ENCODE data around the gene PLEKHN1.
"Not testable (repeated sequence)": the region's sequence is repeated elsewhere in the genome, so short reads cannot be mapped to it uniquely, and the experiment has no call there.

PLEKHN1 gene

DNA sequence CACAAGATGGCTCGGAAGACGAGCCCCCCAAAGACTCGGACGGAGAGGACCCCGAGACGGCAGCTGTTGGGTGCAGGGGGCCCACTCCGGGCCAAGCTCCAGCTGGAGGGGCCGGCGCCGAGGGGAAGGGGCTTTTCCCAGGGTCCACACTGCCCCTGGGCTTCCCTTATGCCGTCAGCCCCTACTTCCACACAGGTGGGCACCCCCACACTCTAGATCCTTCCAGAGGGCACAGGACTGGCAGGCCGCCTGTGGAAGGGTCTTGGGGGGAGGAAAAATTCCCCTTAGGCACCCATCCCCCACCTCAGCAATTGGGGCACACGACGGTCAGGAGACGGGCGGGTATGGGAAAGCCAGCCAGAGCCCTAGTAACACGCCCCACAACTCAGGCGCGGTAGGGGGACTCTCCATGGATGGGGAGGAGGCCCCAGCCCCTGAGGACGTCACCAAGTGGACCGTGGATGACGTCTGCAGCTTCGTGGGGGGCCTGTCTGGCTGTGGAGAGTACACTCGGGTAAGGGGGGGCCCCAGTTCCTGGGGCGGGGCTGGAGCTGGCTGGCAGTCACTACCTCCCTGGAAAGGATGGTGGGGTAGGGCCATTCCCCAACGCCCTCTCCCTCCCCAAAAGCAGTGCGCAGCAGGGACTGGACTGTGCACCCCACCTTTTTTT, 23.3 kb upstream of the PLEKHN1 start:
- DNase-seq (ENCODE audit: low read depth), result no peak

DNA sequence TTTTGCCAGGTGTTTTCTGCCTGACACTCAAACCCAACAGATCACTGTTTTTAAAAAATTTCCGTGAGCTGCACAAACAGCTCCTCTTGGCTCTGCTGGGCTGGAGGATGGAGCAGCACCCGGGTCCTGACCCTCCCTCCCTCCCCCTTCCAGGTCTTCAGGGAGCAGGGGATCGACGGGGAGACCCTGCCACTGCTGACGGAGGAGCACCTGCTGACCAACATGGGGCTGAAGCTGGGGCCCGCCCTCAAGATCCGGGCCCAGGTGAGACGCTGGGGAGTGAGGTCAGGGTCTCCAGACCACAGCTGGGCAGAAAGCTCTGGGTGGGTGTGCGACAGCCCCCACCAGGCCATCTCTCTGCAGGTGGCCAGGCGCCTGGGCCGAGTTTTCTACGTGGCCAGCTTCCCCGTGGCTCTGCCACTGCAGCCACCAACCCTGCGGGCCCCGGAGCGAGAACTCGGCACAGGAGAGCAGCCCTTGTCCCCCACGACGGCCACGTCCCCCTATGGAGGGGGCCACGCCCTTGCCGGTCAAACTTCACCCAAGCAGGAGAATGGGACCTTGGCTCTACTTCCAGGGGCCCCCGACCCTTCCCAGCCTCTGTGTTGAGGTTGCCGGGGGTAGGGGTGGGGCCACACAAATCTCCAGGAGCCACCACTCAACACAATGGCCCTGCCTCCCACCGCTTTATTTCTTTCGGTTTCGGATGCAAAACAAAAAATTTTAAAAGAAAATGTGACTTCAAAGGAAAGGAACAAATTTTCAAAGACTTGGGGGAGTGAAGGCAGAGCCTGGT, 22.5 kb upstream of the PLEKHN1 start:
- DNase-seq (ENCODE audit: low read depth), result no peak

DNA sequence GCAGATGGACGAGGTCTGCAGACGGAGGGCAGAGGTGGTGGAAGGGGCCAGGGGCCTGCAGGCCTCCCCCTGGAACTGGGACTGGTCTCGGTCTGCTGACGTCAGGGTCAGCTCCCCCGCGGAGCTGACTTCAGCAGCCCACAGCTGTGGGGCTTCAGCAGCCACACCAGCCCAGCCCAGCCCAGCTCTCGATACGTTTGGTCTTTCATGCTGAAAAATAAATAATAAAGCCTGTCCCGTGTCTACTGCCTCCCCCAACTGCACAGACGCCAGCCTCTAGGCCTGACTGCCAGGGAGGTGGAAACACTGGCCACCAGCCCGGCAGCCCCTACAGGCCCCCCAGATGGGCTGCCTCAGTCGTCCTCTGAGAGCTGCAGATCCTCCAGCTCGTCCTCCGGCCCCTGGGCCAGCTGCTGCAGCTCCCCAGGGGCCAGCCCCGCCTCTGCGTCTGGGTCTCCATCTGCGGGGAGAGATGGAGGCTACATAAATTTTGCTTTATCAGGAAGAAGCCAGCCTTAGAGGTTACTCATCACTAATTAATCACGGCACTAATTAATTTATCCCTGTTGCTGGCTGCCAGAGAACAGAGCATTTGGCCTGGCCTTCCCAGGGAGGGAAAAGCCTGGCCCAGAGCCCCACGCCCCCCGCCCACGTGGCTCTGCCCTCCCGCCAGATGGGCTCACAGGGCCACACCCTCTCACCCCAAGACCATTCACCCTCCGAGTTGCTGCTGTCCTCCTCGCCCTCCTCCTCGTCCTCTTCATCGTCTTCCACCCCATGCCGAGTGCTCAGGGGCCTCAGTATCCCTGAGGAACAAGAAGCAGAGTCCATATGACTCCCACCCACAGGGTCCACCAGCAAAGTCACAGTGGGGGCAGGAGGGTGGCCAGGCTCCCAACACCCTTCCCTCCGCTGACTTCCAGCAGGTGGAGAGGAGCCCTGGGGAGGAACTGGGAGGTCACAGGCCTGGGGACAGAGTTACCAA, 21.6 kb upstream of the PLEKHN1 start:
- DNase-seq (ENCODE audit: low read depth), result no peak

DNA sequence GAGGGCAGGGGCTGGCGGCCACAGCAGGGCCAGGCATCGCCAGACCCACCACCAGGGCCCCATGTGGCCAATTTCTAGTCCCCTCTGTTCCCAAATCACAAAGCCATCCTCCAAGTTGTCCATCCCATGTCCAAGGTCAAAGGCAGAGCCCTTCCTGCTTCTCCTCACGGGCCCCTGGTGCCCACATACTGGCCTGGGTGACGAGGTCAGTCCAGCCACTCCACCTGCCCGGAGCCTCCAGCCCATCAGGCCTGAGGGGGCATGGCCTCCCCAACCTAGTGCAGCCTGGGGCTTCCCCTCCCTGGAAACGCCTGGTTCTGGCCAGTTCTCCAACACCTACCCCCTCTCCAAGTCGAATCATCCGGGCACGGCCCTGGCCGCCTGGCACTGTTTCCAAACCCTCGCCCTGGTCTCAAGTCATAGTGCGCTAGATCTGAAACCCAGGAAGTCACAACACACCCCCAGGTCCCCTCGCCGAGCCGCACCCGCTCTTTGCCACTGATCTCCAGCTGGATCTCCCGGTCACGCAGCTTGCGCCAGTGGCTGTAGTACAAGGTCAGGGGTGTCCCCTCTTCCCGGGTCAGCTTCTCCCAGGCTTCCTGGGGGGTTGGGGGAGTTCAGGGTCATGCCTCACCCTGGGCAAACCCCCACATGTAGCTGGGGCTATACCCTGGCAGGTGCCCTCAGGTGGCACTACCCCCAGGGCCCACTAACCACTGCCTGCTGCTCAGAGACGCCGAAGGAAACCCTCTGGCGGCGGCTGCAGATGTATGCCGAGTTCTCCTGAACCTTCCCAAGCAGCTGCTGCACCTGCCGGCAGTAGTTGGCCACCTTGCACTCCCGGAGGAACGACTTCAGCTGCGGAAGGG, 20.4 kb upstream of the PLEKHN1 start:
- DNase-seq (ENCODE audit: low read depth), result no peak

DNA sequence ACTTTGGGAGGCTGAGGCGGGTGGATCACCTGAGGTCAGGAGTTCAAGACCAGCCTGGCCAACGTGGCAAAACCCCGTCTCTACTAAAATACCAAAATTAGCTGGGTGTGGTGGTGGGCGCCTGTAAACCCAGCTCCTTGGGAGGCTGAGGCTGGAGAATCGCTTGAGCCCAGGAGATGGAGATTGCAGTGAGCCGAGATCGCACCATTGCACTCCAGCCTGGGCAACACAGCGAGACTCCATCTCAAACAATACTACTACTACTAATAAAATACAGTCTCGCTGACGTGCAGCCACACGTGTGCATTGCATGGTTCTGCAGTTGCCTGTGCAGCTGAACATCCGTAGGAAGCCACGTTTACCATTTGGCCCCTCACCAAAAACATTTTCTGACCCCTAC, 19.5 kb upstream of the PLEKHN1 start:
- not testable (repeated sequence) for DNase-seq (ENCODE audit: low read depth)

DNA sequence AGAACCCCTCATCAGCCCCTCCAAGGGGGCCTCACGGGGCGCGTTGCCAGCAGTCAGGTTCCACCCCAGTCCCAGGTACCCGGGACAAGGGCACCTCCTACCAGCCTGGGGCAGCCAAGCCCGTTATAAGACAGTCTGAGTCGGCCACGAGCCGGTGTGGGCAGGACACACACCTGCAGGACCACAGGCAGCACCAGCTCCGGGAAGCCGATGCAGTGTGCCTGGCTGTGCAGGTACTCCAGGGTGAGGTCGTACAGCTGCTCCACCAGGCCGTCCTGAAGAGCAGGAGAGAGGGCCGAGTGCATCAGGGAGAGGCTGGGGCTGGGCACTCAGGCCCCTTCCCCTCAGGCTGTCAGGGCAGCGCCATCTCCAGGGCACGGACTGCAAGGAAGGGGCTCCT, 18.3 kb upstream of the PLEKHN1 start:
- no peak for DNase-seq (ENCODE audit: low read depth)

DNA sequence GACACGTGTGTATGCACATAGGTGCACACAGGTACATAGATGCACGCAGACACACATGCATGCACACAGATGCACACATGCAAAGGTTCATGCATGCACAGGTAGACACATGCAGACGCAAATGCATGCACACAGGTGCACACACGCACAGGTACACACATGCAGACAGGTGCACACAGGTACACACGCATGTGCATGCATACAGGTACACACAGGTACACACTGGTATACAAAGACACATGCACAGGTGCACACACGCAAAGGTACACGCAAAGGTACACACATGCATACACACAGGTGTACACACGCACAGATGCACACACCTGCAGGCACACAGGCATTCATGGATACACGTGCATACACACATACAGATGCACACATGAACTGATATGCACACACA, 16.0 kb upstream of the PLEKHN1 start:
- no peak for DNase-seq (ENCODE audit: low read depth)

DNA sequence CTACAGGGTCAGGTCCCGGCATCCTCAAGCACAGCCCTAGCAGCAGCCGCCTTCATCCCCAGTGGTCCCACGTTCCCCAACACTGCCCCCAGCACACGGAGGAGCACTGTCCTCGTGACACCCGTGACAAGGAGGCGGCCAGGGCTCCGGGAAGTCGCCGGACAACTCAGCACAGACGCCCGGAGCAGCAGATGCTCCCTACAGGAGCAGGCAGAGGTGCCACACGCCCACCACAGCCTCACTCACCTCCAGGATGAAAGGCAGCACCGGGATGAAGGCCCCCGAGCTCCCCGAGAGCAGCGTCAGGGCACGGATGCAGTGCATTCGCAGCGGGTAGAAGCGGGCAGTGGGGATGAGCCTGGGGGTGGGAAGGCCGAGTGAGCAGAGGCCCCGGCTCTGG, 15.4 kb upstream of the PLEKHN1 start:
- DNase-seq (ENCODE audit: low read depth), result no peak

DNA sequence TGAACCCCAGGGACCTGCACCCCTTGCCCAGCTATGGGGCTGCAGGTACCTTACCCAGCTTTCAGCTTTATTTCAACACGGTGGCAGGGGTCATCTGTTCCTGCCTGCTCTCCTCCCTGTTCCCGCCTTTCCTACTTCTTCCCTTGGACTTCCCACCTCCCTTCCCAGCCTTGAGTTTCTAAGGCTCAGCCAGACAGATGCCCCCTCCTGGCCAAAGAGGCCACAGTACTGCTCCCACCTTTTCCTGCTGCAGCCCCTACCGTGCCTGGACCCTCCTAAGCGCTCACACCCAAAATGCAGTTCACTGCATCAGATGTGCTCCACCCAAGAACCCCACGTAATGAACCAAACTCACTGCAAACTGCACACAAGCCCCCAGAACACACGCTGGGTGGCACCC, 14.9 kb upstream of the PLEKHN1 start:
- DNase-seq (ENCODE audit: low read depth), result no peak

DNA sequence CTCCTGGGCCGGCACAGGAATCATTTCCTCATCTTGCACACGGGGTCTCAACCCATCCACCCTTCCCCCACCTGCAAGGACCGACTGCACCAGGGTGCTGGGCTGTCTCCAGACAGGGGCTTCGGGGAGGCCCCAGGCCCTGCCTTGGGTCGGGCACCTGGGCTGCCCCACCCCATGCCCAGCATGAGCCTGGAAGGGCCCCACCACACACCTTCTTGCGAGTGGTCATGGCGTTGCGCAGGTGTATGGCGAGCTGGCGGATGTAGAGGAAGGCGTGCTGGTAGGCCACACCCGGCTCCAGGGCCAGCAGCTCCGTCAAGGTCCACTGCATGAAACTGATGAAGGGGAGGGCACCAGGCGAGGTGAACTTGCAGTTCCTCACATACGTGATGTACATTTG, 14.1 kb upstream of the PLEKHN1 start:
- no peak for DNase-seq (ENCODE audit: low read depth)

DNA sequence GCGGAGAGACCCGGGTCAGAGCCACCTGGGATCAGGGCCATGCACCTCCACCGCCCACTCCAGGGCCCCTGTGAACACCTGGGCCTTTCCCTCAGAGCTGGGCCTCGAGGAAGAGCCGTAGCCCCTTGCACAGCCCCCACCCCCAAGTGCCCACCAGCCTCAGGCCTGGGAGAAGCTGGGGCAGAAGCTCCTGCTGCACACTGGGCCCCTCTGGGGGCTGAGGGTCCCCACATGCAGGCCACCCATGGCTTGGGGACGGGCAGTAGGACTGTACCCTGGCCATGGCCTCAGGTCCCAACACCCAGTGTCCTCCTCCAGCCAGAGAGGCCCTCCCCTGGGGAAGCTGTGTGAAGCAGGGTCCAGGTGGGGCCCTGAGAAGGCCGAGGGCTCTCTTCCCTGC, 13.7 kb upstream of the PLEKHN1 start:
- no peak for DNase-seq (ENCODE audit: low read depth)

DNA sequence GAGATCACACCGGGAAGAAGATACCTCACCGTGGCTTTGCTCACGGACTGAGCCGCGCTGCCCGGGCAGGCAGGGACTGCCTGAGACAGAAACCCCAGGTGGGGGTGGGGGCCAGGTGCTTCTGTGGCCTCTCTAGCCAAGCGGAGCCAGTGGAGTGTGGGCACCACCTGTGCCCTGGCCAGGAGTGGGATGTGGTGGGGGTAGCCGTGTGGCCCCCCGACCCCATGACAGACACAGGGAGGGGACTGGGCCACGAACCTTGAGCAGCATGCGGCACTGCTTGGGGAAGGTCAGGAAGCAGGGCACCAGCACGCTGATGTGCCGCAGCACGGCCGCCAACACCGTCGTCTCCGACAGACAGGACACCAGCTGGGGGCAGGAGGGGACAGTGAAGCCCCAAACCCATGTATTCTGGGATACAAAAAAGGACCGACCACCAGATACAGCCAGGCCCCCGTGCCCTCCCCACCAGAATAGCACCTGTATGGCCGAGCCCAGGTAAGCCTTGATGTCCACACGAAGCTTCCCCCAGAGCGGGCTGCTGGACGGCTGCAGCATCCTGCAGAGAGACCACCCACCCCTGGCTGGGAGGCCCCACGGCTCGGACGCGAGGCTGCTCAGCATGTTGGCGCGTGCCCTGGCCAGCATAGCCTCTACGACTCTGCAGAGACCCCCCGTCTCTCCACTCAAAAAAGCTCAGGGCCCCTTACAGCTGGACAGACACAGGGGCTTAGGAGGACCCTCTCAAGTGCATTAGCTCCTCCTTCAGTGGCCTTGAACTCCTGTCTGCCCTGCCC, 12.6 kb upstream of the PLEKHN1 start:
- DNase-seq (ENCODE audit: low read depth), result no peak

DNA sequence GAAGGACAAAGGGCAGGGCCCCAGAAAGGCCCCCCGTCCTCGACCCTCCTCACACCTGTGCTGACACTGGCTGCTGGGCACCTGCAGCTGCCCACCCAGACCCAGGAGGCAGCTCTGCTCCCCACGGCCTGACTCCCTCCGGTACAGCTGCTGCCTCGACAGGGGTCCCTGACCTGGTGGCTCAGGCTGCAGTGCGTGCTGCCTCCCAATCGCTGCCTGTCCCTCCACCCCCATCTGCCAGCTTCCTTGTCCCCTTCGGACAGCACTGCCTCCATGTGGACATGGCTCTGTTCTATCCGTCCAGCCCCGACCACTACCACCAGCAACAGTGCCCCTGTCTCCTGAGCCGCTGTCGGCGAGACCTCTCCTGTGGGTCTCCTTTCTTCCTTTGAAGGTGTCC, 11.4 kb upstream of the PLEKHN1 start:
- DNase-seq (ENCODE audit: low read depth), result no peak

DNA sequence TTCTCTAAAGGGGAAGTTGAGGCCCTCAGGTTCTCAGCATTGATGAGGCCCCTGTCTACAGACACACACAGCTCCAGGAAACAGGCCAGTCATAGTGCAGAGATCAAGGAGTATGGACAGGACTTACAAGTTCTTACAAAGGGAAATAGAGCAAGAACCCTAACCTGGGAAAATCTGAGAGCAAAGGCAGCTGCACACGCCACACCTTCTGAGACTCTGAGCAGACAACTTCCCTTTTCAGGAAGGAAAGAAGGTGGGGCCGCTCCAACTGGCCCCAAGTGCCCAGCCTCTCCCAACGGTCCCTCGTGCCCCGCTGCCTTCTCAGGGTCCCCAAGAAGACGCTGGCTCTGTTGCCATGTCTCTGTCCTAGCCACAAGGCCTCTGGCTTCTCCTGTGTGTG, 10.8 kb upstream of the PLEKHN1 start:
- DNase-seq (ENCODE audit: low read depth), result no peak

DNA sequence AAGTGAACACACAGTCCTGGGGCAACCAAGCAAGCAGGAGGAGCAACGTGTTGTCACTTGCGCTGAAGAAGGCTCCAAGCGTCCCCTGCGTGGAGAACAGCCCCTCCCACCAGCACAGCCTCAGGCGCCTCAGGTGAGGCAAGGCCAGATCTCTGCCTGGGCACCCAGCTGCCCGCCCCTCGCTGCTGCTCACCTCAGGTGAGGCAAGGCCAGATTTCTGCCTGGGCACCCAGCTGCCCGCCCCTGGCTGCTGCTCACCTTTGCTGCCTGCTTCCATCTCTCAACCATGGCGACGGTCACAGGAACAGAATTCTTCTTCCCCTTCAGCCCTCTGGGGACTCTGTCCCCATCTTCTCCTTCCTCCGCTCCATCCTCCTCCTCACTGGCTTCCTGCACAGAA, 9.6 kb upstream of the PLEKHN1 start:
- no peak for DNase-seq (ENCODE audit: low read depth)

DNA sequence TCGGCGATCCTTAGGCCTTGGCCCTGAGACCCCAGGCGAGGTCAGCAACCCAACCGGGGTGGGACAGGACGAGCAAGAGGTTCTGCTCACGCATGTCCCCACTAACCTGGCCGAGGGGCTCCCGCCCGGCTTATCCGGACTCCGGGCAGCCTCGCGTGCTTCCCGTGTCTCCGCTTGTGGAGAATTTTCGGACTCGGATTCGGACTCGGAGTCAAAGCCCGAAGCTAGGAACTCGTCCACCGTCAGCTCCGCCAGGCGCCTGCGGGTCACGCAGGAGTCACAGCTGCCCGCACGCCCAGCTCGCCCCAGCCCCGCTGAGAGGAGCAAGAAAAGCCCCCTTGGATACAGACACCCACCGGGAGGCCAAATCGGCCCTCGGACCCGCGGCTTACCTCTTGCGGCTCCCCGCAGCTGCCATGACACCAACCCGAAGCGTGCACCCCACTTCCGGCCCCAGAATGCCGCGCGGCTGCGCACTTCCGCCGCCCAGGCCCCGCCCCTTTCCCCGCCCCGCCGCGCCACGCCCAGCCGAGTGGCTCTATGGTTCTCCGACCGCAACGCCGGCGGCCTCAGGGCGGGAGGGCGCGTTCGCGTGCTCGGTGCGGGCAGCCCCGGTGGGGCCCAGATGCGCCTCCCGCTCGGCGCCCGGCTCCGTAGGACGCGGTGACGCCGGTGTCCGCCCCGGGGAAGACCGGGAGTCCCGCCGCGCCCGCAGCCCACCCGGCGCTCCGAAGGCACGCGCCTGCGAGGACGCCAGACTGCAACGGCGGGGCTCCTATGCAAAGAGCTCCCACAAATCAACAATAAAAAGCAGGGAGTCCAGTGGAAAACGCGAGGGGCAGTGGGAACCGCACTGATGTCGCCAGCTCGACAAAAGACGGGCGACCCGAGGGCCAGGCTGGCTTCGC, 7.2 kb upstream of the PLEKHN1 start, which contains the start of gene NOC2L:
Gene NOC2L (minus strand): TSS at position 434 of the 908 bp plus-strand sequence. CDS start 16 bp downstream, at position 418.
- peak; percentile 97 for DNase-seq (ENCODE audit: low read depth)

DNA sequence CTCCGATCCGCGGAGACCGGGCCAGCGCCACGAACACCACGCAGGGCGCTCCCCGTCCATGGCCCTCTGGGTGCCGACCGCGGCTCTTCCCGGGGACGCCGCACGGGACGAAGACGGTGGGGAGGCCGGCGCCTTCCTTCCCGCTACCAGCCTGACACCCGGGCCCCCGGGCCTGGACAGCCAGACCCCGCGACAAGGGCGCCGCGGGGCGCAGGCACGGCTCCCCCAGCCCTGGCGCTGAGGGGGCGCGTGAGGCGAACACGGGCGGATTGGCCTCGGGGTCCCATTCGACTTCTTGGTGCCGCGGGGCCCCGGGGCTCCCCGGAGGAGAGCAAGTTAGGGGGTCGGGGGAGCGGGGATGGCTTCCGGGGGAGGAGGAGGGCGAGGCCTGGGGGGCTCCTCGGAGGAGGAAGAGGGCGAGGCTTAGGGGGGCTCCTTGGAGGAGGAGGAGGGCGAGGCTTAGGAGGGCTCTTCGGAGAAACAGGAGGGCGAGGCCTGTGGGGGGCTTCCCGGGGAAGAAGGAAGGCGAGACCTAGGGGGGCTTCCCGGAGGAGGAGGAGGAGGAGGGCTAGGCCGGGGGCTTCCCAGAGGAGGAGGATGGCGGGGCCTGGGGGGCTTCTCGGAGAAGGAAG, 6.4 kb upstream of the PLEKHN1 start:
- no peak for DNase-seq (ENCODE audit: low read depth)

DNA sequence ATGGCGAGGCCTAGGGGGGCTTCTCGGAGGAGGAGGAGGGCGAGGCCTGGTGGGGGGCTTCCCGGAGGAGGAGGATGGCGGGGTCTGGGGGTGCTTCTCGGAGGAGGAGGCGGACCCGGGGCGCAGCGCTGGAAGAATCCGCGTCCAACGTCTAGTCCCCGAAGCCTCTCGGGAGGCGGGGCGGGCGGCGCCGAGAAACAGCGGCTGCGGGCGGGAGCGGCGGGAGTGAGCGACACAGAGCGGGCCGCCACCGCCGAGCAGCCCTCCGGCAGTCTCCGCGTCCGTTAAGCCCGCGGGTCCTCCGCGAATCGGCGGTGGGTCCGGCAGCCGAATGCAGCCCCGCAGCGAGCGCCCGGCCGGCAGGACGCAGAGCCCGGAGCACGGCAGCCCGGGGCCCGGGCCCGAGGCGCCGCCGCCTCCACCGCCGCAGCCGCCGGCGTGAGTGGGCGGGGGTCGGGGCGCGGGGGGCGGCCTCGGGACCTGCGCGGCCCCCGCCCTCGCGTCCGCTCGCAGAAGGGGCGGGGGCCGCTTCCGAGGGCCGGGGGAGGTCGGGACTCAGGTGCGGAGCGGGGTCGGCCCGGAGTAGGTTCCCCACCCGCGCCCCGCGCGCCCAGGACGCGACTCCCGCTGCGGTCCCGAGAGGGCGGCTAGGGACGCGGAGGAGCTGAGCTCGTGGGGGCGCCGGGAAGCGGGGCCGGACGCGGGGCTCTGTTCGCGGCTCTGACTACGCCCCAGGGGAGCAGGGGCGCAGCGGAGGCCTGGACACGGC, 5.7 kb upstream of the PLEKHN1 start, which contains the start of gene KLHL17:
Gene KLHL17 (plus strand): TSS at position 222 of the 769 bp plus-strand sequence. CDS start 110 bp downstream, at position 332.
- DNase-seq (ENCODE audit: low read depth), result peak; percentile 64

Measured in activated T-helper 1 cell treated with Interleukin-2 at 50 U/mL for 16 hours (primary cell).